Right lobe of liver (tissue), 4 donors: ENCODE results near the gene CCDC71.

Source experiments
- CTCF ChIP-seq, 4 donors: fragments of 200-600 bp in 3 of 4; fragments of 450-650 bp in 1 of 4; IDR thresholded peaks; one replicate each; pipeline versions ENCODE4 v1.5.1 to v1.8.0; 2016 to 2022; ENCODE audit warnings: antibody characterized with exemption in 4 of 4, mild to moderate bottlenecking in 2 of 4
- POLR2A ChIP-seq: fragments of 450-650 bp; IDR thresholded peaks from one replicate; pipeline ENCODE4 v1.6.1; 2017; ENCODE audit warnings: antibody characterized with exemption, mild to moderate bottlenecking
- donor health status: DM: no; HTN: no; CAD: no.
- donor health status: DM: no; HTN: no; CAD: no.
- donor health status: DM: no; HTN: yes; CAD: no.

GRCh38 chr3:49122451-49122850 lies 43.7 kb downstream of the CCDC71 start:
- no peak for TF ChIP-seq CTCF (IDR thresholded peaks at IDR 0.05)
- no peak for TF ChIP-seq POLR2A
